GM18951 (cell line): Measurements from ENCODE around the gene ZSCAN5A.

Experiments used
- POLR2A ChIP-seq: IDR thresholded peaks from 4 replicates; pipeline ENCODE4 v1.6.1; 2011; ENCODE audit warnings: mild to moderate bottlenecking; ENCODE audit not compliant: insufficient read length, insufficient read depth; ENCODE audit errors: extremely low read depth
- in situ Hi-C: fragments of 300-500 bp; cut with MboI; formaldehyde crosslinking; loops from one replicate; pipeline ENCODE4 v1.12.0; 2022; ENCODE audit warnings: low sequenced_read_pairs, mixed read lengths, inconsistent platforms; ENCODE audit not compliant: unreplicated experiment

ZSCAN5A gene

DNA sequence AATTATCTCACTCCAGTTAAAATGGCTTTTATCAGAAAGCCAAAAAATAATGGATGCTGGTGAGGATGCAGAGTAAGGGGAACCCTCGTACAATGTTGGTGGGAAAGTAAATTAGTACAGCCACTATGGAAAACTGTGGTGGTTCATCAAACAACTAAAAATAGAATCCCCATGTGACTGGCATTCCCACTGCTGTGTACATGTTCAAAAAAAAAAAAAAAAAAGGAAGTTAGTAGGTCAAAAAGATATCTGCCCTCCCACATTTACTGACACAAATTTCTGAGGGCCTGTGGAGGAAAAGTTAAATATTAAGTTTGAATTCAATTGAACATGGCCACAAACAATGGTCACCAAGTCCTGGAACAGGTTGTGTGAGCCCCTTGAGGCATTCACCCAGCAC is 9.8 kb upstream of the ZSCAN5A start:
- in situ Hi-C loops, result loop anchor here (25.0 kb wide), 1 partner anchor 237 kb away; no protein-coding TSS in a partner anchor
- no peak for TF ChIP-seq POLR2A

DNA sequence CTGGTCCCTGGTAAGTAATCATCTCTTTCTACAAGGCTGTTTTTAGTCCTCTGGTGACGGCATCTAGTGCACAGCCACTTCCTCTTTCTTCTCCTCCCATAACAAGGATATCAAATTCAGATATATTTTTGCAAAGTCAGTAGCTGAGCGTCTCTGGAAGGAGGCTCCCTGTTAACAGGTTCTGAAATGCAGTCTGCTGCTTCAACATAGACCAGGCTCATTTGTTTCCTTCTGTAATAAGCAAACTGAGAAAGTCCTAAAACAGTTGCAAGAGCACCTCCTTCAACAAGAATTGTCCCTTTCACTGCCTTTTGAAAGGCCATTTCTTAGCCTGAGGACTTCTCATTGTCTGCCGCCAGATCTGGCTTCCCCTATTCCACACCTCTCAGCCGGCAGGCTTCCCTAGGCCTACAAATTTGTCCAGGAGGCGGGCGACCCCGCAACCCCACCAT is 7.4 kb upstream of the ZSCAN5A start:
- TF ChIP-seq POLR2A, result no peak
- in situ Hi-C loops, result loop anchor here (25.0 kb wide), 1 partner anchor 235 kb away; no protein-coding TSS in a partner anchor

DNA sequence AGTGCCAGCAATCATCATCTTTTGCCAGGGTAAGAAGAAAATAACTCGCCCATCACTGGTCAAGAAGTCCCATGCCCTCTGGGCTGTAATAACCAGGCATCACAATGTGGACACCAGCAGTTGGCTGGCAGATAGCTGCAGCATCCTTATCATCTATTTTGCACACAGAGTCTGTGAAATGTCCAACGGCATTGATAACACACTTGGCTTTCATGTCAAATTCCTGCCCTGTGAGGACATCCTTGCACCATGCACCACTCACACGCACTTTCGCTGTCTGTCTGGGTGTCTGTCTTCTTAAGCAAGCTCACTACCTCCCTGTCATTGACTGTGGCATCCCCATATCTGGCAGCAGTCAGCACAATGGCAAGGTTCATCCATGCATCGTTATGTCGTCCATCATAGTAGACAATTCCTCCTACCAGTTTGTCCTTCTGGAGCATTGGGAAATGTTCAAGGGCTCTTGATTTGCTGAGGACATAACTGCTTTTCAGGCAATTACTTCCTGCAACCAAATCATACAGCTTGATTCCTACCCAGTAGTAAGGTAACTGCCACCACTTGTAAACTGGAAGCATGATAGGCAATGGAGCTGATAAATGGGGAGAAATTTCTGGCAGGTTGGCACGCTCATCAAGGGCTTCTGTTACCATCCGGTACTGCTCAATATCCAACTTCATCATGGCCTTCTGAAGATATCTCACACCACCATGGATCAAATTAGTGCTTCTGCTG is 6.8 kb upstream of the ZSCAN5A start:
- in situ Hi-C loops, result loop anchor here (25.0 kb wide), 1 partner anchor 234 kb away; no protein-coding TSS in a partner anchor
- no peak for TF ChIP-seq POLR2A

DNA sequence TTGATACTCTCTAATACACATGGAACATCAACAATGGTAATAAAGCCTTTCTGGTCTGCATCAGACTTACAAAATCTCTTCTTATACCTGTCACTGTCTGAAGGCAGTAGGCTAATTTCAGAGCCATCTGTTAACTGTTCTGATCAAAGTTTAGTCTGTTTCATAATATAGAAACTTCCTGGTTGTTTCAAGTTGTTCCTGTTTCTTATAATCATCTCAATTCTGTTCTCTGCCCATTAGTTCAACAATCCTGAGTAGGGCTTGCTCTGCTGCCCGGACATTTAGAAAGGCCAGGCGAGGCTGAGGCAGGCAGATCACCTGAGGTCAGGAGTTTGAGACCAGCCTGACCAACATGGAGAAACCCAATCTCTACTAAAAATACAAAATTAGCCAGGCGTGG is 5.4 kb upstream of the ZSCAN5A start:
- no peak for TF ChIP-seq POLR2A
- in situ Hi-C loops, result loop anchor here (25.0 kb wide), 1 partner anchor 233 kb away; no protein-coding TSS in a partner anchor

DNA sequence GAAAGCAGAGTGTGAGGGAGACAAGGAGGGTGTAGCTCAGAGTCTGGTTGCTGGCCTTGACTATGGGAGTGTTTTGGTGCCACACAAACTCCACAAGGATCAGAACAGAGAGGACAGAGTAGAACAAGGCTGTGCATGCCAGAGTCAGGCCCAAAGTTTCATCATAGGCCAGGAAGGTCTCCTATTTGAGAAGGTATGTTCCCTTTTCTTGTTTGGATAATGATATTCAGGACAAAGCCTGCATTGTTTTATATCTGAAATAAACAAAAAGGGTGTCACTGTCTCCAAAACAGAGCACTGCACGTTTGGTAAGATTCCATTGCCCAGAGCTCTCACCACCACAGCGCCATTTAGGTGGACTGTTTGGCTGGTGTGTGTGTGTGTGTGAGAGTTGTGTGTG is 3.1 kb upstream of the ZSCAN5A start:
- no peak for TF ChIP-seq POLR2A
- in situ Hi-C loops, result loop anchor here (25.0 kb wide), 1 partner anchor 230 kb away; no protein-coding TSS in a partner anchor

DNA sequence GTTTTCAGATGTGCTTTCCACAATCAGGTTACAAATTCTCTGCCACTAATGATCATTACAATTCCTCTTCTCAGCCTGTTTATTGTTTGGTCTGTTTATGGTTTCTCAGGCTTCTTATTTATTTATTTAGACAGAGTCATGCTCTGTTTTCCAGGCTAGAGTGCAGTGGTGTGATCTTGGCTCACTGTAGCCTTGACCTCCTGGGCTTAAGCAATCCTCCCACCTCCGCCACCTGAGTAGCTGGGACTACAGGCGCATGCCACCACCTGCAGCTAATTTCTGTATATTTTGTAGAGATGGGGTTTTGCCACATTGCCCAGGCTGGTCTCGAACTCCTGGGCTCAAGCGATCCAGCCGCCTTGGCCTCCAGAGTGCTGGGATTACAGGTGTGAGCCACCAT is 2.1 kb upstream of the ZSCAN5A start:
- in situ Hi-C loops, result loop anchor here (25.0 kb wide), 1 partner anchor 229 kb away; no protein-coding TSS in a partner anchor

DNA sequence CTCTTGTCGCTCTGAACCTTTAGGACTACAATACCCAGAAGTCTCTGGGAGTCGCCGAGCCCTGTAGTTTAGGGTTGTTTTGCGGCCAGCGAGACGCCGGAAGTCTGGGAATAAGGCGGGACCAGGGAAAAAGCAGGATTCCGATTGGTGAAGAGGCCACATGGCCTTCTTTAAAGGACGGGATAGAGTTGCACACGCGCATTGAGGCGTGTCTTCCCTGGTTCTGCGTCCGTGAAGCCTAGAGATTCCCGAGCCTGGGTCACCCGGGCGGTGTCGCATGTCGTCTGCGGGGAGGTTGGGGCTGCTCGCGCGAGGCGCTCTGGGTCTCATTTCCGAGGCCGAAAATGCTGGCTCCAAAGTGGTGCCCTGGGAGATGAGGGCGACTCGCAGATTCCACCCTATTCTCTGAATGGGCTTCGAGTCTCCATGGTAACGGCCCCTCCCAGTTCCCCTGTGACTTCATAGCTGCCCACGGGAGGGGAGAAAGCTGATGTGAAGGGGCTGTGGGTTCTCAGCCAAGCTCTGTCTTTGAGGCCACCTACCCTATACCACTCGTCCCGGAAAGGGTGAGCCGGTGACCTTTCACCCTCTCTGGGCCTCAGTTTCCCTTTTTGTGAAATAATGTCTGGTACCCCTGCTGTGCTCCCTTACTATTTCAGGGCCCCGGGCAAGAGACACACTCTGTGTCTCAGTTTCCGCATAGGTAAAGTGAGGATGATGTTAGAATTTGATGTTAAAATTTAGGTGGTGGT is 614 bp upstream of the ZSCAN5A start:
- peak; percentile 51 for TF ChIP-seq POLR2A
- in situ Hi-C loops, result loop anchor here (25.0 kb wide), 1 partner anchor 228 kb away; no protein-coding TSS in a partner anchor

More for the DNA sequence above, 2.1 kb upstream of the ZSCAN5A start:
- TF ChIP-seq POLR2A, result no peak

DNA sequence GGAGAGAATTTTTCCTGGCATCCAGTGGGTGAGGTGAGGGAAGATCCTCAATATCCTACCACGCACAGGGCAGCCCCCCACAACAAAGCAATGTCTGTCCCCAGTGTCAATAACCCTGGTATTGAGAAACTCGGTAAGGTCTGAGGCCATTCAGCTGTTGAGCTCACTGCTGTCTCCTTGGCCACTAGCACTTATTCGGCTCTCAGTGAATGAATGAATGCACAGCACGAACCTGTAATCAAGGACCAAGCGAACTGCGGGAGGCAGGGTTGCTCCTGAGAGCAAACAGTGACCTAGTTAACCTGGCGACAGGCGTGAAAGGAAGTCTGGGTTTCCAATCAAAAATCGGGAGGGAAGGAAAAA is 640 bp downstream of the ZSCAN5A start:
- no peak for TF ChIP-seq POLR2A
- in situ Hi-C loops, result loop anchor here (25.0 kb wide), 1 partner anchor 227 kb away; no protein-coding TSS in a partner anchor

DNA sequence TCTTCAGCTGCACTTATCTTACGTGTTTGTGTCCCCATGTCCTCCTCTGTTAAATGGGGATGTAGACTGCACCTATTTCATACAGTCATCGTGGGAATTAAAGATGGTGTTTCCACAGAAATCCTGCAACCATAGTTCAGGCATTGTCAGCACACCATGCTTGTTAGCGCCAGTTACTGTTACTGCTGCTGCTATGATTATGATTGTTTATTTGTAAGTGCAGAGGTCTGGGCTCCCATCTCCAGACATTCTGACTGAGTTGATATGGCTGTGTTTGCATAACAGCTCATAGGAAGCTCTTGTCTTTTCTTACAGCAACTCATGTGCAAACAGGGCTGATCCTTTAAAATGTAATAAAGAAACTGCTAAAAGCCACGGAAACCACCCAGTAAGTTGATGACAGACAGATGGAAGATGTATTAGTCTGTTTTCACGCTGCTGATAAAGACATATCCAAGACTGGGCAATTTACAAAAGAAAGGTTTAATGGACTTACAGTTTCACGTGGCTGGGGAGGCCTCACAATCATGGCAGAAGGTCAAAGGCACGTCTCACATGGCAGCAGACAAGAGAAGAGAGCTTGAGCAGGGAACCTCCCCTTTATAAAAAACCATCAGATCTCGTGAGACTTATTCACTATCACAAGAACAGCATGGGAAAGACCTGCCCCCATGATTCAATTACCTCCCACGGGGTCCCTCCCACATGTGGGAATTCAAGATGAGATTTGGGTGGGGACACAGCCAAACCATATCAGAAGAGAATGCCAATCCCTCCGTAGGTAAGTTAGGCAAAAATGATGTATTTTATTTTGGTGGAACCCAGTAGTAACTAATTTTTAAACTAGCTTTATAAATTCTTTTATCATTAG is 1.6 kb downstream of the ZSCAN5A start:
- in situ Hi-C loops, result loop anchor here (25.0 kb wide), 1 partner anchor 226 kb away; no protein-coding TSS in a partner anchor
- no peak for TF ChIP-seq POLR2A

DNA sequence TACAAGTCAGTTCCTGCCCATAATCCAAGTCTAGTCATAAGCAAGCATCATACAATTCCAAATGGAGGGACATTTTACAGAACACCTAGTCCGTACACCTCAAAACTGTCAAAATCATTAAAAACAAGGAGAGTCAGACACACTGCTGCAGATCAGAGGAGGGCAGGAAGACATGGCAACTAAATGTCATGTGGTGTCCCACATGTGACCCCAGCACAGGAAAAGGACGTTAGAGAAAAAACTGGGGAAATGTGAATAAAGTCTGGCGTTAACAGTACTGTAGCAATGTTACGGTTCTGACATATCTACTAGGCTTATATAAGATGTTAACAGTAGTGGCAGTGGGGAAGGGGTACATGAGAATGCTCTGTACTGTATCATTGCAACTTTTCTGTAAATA is 2.3 kb downstream of the ZSCAN5A start:
- in situ Hi-C loops, result loop anchor here (25.0 kb wide), 1 partner anchor 225 kb away; no protein-coding TSS in a partner anchor
- no peak for TF ChIP-seq POLR2A

DNA sequence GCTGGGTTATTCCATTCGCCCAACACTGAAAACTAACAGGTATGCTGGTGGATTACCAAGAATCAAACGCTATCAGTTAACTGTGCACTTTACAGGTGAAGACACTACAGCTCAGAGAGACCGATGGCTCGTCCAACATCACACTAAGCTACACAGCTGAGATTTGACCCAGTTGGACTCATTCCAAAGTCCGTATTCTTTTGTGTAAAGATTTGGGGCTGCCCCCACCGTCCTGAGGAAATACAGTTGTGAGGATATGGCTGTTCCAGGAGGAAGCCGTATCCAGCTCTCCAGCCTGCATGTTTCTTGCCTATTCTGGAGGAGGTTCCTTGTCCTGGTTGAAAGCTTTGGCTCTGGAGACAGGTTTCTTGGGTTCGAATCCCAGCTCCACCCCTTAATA is 4.2 kb downstream of the ZSCAN5A start:
- in situ Hi-C loops, result loop anchor here (25.0 kb wide), 1 partner anchor 223 kb away; no protein-coding TSS in a partner anchor

DNA sequence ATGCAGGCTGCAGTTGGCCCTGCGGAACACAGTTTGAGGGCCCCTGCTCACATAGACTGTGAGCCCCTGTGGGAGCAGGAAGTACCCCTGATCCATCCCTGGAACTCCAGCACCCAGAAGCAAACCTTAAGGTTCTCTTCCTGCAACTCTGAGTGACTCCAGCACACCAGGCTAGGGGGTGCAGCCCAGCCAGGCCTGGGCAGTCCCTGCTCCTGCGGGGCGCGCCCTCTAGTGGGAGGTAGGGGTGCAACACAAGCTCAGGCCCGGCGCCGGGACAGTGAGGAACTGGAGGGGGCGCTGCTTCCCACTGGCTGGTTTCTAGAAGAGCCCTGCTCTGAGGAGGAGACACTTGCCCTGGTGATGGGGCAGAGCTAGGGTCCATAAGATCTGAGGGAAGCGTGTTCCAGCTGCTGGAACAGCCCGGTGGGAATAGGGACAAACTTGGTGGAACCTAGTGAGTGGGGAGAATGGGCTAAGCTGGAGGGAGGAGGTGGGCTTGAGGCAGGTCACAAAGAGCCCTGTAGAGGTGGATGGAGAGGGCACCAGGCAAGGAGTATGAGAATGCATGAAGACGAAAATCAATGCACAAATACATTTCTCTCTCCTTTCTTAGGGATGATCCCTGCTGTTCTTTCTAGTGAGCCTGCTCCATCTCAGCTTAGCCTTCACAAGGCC is 5.0 kb downstream of the ZSCAN5A start:
- no peak for TF ChIP-seq POLR2A
- in situ Hi-C loops, result loop anchor here (25.0 kb wide), 1 partner anchor 222 kb away; no protein-coding TSS in a partner anchor

More for the DNA sequence above, 4.2 kb downstream of the ZSCAN5A start:
- no peak for TF ChIP-seq POLR2A
